Stimulated activated CD8-positive, alpha-beta memory T cell treated with anti-CD3 and anti-CD28 coated beads, Interleukin-2, amount 100 ng/mL, for 48 hours (primary cell): ENCODE results near the gene CALML4.
A peak's percentile ranks its signal among the peaks of the same experiment; 100 is the strongest.
"Not testable (repeated sequence)": the region's sequence is repeated elsewhere in the genome, so short reads cannot be mapped to it uniquely, and the experiment has no call there.

Experiments
- DNase-seq, 2 donors: peaks; one replicate each; pipeline ENCODE4 v3.0.0-alpha.2; 2020; ENCODE audit warnings: low read depth in 2 of 2

The CALML4 gene

DNA sequence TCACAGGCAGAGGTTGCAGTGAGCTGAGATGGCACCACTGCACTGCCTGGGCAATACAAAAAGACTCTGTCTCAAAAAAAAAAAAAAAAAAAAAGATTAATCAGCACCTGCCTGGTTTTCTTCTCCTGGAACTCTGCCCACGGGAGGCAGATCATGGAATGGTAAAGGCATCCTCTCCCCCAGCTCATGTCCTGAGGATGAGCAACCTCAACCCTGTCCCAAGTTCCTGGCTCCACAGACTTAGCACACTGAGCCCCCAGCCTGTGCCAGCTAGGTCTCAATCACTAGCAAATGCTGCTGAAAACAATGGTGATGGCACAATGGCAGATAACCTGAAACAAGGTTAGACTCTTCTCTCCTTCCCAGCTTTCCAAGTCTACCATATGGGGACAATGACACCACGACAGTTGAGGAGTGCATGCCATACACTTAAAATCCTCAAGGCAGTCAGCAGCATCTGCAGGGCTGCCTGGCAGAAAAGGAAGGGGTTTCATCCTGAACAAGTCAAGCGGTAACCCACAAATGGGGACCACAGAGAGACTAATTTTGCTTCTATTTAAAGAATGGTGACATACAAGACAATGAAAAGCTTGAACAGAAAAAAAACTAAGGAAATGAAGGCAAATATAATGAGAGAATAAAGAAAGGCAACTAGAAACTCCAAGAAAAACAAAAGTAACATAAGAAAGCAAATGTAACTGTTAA is 19.6 kb upstream of the CALML4 start:
- no peak for DNase-seq

DNA sequence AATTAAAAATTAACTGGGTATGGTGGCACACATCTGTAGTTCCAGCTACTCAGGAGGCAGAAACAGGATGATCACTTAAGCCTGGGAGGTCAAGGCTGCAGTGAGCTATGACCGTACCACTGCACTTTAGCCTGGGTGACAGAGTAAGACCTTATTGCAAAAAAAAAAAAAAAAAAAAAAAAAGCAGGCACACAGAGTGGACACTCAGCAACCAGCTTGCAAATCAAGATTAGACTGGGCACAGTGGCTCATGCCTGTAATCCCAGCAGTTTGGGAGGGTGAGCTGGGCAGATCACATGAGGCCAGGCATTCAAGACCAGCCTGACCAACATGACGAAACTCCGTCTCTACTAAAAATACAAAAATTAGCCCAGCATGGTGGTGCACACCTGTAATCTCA is 19.0 kb upstream of the CALML4 start:
- no peak for DNase-seq

GRCh38 chr15:68223171-68223570 is 18.0 kb upstream of the CALML4 start:
- no peak for DNase-seq

DNA sequence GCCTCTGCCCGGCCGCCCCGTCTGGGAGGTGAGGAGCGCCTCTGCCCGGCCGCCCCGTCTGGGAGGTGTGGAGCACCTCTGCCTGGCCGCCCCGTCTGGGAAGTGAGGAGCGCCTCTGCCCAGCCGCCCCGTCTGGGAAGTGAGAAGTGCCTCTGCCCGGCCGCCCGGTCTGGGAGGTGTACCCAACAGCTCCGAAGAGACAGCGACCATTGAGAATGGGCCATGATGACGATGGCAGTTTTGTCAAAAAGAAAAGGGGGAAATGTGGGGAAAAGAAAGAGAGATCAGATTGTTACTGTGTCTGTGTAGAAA is 17.3 kb upstream of the CALML4 start:
- DNase-seq = not testable (repeated sequence)

GRCh38 chr15:68221530-68222431 is 16.6 kb upstream of the CALML4 start:
- DNase-seq = not testable (repeated sequence)

DNA sequence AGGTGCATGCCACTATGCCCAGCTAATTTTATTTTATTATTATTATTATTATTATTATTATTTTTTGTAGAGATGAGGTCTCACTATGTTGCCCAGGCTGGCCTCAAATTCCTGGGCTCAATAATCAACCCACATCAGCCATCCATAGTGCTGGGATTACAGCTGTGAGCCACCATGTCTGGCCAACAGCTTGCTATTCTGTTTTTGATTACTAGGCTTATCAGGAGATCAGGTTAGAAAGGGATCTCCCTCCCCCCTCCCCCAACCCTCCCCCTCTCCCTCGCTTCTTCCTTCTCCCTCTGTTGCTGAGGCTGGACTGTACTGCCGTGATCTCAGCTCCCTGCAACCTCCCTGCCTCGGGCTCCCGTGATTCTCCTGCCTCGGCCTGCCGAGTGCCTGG is 15.8 kb upstream of the CALML4 start:
- DNase-seq = no peak

GRCh38 chr15:68220489-68220888 is 15.4 kb upstream of the CALML4 start:
- no peak for DNase-seq

DNA sequence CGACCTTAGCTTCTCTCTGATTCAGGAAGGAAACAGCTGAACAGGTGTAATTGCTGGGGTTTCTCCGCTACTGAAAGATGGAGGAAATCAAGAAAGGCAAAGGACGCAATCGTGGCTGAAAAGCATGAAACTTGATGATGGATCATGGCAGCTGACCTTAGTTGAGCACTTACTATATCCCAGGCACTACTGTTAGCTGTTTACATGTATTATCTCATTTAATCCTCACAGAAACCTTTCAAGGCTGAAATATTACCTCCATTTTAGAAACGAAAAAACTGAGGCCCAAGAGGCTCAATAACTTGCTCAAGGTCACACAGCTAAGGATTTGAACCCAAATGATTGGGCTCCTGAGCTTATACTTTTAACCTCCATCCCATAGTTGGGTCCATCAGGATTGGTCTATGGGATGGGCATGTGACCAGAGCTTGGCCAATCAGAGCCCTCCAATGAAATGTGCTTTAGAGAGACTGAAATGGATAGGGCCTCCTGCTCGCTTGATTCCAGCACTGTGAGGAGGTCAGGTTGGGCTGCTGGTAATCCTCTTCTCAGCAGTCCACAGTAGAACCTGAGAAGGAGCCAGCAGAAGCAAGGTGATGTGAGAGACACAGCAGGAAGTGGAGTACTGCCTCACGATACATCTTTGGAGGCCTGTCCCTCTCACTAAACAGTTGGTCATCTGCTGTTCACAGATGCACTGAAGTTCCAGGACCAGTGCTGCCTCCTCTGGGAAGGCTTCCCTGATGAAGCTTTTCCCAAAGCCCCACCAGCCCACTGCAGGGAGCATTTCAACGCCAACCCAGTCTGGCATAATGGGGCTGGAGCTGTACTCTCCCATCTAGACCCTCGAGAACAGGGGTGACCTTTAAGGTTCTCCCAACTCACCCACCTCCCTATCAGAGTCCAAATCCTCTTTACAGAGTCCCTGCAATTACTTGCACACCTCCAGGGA is 14.0 kb upstream of the CALML4 start:
- DNase-seq = no peak

GRCh38 chr15:68218331-68218730 is 13.2 kb upstream of the CALML4 start:
- DNase-seq = no peak

DNA sequence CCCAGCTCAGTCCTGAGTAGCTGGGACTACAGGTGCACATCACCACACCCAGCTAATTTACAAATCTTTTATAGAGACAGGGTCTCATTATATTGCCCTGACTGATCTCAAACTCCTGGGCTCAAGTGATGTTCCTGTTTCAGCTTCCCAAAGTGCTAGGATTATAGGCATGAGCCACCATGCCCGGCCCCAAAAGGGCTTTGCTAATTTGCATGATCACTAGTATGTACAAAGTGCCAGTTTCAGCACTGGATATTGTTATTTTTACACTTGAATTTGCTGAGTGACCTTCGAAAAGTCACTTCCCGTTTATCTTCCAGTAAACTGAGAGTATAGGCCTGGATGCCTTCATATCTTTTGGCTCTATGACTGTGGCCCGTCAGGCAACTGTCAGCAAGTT is 12.2 kb upstream of the CALML4 start:
- DNase-seq = no peak

GRCh38 chr15:68214838-68215254 is 9.7 kb upstream of the CALML4 start:
- no peak for DNase-seq

- DNase-seq = no peak
These were observed 9.1 kb upstream of the CALML4 start for GRCh38 chr15:68213991-68214837.

GRCh38 chr15:68213491-68213845 is 8.3 kb upstream of the CALML4 start:
- not testable (repeated sequence) for DNase-seq

- no peak for DNase-seq
These were observed 6.7 kb upstream of the CALML4 start for GRCh38 chr15:68211656-68212320.

- DNase-seq = peak; percentile 41 to 53
These were observed 5.9 kb upstream of the CALML4 start for GRCh38 chr15:68210821-68211655.

DNA sequence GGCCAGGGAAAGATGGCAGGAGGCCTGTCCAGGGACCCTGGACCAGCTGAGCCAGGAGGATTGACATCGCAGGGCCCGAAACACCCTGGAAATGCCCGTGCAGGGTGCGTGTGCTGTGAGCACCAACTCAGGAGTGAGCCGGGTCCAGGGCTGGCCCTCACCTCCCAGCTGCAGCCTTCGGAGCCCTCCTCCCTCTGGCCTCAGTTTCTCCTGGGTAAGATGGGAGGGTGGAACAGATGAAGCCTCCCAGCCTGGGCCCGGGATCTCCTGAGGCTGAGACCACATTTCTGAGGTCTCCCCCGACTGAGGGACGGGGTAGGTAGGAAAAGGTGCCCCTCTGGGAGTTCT is 5.3 kb upstream of the CALML4 start:
- no peak for DNase-seq

DNA sequence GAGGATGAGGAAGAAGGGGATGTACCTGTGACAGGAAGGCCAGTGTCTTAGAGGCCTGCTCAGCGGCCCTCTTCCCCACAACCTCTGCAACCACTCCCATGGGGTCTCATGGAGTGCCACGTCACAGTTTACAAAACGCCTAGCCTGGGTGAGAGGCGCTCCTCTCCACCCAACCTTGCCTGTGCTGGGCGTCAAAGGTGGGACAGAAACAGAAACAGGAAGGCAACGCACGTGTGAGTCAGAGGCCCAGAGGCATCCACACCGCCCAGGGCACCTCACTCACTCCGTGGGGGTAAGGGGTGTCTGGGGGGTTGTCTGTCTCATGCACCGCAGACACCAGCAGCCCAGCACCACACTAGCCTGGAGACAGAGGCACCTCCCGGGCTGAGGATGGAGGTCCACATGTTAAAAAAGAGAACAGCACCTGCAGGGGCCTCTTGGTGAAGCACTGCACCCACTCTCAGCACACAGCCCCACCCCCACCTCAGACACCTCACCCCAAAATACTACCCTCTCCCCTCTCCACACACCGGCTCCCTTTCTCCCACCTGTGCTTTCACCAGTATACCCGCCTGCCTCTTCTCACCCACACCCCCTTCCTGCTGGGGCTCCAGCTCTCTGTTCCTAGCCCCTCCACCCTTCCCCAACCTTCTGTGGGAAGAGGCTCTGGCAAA is 4.7 kb upstream of the CALML4 start:
- peak in 1 of 2 donors; percentile 30 for DNase-seq

GRCh38 chr15:68209272-68209671 is 4.1 kb upstream of the CALML4 start:
- no peak for DNase-seq

DNA sequence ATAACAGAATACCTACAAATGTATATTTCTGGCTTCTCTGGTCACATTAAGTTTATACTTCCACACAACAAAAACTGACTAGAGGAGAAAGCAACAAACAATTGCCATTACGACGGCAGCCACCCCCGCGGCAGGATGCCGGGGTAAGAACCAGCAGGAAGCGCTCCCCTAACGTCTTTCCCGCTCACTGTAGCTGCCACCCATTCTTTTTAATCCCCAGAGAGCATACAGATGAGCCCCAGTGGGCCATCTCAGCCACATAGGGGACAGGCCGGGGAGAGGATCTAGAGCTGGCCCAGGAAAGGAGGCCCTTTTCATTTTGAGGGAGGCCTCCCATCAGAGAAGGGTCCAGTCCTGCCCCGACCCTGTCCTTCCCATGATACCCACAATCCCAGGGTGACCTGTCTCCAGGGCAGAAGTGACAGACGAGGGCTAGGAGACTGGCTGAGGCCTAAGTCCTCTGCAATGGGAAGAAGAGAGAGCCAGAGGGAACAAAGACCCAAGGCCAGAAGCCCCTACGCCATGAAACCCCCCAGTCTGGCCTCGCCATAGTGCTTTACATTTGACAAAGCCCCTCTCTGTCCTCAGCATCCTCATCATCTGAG is 3.6 kb upstream of the CALML4 start:
- DNase-seq = no peak
